IPS-18c (cell line): ENCODE measurements around the gene UBB.

Source experiments
- H3K4me3 ChIP-seq: 2 replicates; pipeline ENCODE4 v1.7.0; 2013; ENCODE audit warnings: low read depth, mild to moderate bottlenecking, low read length, moderate library complexity; ENCODE audit not compliant: insufficient read depth
- H3K9me3 ChIP-seq: one replicate; pipeline ENCODE4 v1.6.1; 2013; ENCODE audit warnings: mild to moderate bottlenecking, low read length, moderate library complexity; ENCODE audit not compliant: control insufficient read depth, insufficient read depth

The UBB gene

GRCh38 chr17:16428098-16428882 is 47.4 kb downstream of the UBB start:
- no peaks in the 10 kb centered on the region for H3K9me3 ChIP-seq
- no peak overlapping the region for H3K4me3 ChIP-seq

- Histone ChIP-seq H3K4me3 (no peak overlapping the region), H3K9me3 (no peaks in the 10 kb centered on the region)
Observed at GRCh38 chr17:16429083-16429482, 48.2 kb downstream of the UBB start.

- Histone ChIP-seq H3K9me3 (no peaks in the 10 kb centered on the region), H3K4me3 (no peak overlapping the region)
Observed at GRCh38 chr17:16430650-16431049, 49.8 kb downstream of the UBB start.

- no peak overlapping the region for H3K4me3 ChIP-seq
- no peaks in the 10 kb centered on the region for H3K9me3 ChIP-seq
Observed at GRCh38 chr17:16432017-16432416, 51.1 kb downstream of the UBB start.
